ENCODE results near the gene PRPF6. TPM values are rescaled to one million over a fixed set of nuclear protein-coding genes. Genes with fewer than 3 reads are reported as not detected.

PRPF6 gene
- total and polyA plus RNA-seq, 2 of the 13 experiments (the other 11 are each of a cell fraction or from before 2014, with no cell fraction given) = 63.7 to 101 TPM

- TF ChIP-seq ZNF572 (CRISPR knock-in tag; IDR thresholded peaks at IDR 0.05) (peak; percentile 42; the same call in 1 of the 2 replicates), HOXD1 (CRISPR knock-in tag; IDR thresholded peaks at IDR 0.05) (peak; percentile 92), RAD21 (CRISPR knock-in tag; IDR thresholded peaks at IDR 0.05) (peak; percentile 37; the same call in 1 of the 2 replicates), ZBTB1 (CRISPR knock-in tag; IDR thresholded peaks at IDR 0.05; ENCODE audit: borderline replicate concordance) (peak; percentile 85; the same call in 1 of the 2 replicates), KDM6A (CRISPR knock-in tag; IDR thresholded peaks at IDR 0.05; ENCODE audit: low read depth) (no peak), ZKSCAN5 (CRISPR knock-in tag; IDR thresholded peaks at IDR 0.05) (0 out of 2 replicates have a peak, but pooled peaks have one; percentile 63), SNAPC4 (CRISPR knock-in tag; IDR thresholded peaks at IDR 0.05) (peak; percentile 83), SMYD3 (CRISPR knock-in tag; IDR thresholded peaks at IDR 0.05) (no peak), TSC22D2 (CRISPR knock-in tag; IDR thresholded peaks at IDR 0.05; ENCODE audit: borderline replicate concordance) (peak; percentile 88; the same call in 1 of the 2 replicates), ZNF589 (CRISPR knock-in tag; conservative IDR thresholded peaks at IDR 0.05) (peak; percentile 19; the same call in 1 of the 2 replicates), ZFP36L2 (CRISPR knock-in tag; IDR thresholded peaks at IDR 0.05) (peak; percentile 78; the same call in 1 of the 2 replicates), ZNF331 (CRISPR knock-in tag; IDR thresholded peaks at IDR 0.05) (peak; percentile 92), AHDC1 (CRISPR knock-in tag; IDR thresholded peaks at IDR 0.05; ENCODE audit: borderline replicate concordance) (no peak), SOX13 (IDR thresholded peaks at IDR 0.05) (no peak), SOX13 (CRISPR knock-in tag; conservative IDR thresholded peaks at IDR 0.05 in 1 of 2, IDR thresholded peaks at IDR 0.05 in 1 of 2) (peak in 1 of 2 experiments; percentile 70; a peak in 2 of 4 replicates), HBP1 (CRISPR knock-in tag; IDR thresholded peaks at IDR 0.05; ENCODE audit: low read depth) (no peak; the same call in 1 of the 2 replicates), ZNF136 (CRISPR knock-in tag; IDR thresholded peaks at IDR 0.05; ENCODE audit: low read depth) (peak; percentile 98)
These were observed 2.4 kb upstream of the PRPF6 start (continued) for GRCh38 chr20:63978319-63979228.

Measured in HepG2 (cell line).